Skeletal muscle satellite cell (primary cell): ENCODE measurements around the gene CYP4F8.
"Not testable (repeated sequence)": the region's sequence is repeated elsewhere in the genome, so short reads cannot be mapped to it uniquely, and the experiment has no call there.

Experiments
- H3K27me3 ChIP-seq: 2 replicates; pipeline ENCODE4 v1.7.0; 2013; ENCODE audit warnings: low read length; ENCODE audit not compliant: control insufficient read depth, insufficient read depth
- H3K36me3 ChIP-seq: 2 replicates; pipeline ENCODE4 v1.7.0; 2013; ENCODE audit warnings: mild to moderate bottlenecking, control low read depth, low read length; ENCODE audit not compliant: insufficient read depth
- H3K4me1 ChIP-seq: 2 replicates; pipeline ENCODE4 v1.7.0; 2013; ENCODE audit warnings: low read length; ENCODE audit not compliant: control insufficient read depth, insufficient read depth
- H3K4me2 ChIP-seq: 2 replicates; pipeline ENCODE4 v1.7.0; 2013; ENCODE audit warnings: mild to moderate bottlenecking, low read length
- H3K4me3 ChIP-seq: 2 replicates; pipeline ENCODE4 v1.7.0; 2013; ENCODE audit warnings: low read length
- H3K9ac ChIP-seq: 2 replicates; pipeline ENCODE4 v1.7.0; 2013; ENCODE audit warnings: mild to moderate bottlenecking, low read depth, low read length, moderate library complexity
- H3K9me3 ChIP-seq: replicated peaks from 2 replicates; pipeline ENCODE4 v1.7.0; 2013; ENCODE audit warnings: mild to moderate bottlenecking, control low read depth, low read length

Gene CYP4F8

DNA sequence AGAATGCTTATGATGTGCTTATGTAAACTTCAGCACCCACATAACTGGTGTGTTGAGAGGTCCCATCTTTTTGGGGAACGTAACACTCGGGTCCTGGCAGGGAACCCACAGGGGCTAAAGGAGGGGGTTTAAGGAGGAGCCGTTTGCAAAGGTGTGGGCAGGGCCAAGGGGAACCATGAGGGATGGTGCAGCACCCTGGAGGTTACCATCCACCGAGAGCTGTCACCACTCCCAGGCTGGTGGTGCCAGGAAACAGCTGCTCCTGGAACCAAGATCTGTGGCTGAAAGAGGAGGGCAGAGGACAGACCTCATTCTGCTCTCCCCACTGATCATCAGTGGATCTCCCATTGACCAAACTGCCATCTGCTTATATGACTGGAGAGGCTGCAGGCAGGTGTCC is 23.2 kb upstream of the CYP4F8 start:
- H3K4me2 ChIP-seq: no peak overlapping the region
- H3K4me1 ChIP-seq: no peaks in the 10 kb centered on the region
- no peaks in the 10 kb centered on the region for H3K9me3 ChIP-seq
- no peak overlapping the region for H3K9ac ChIP-seq
- no peak overlapping the region for H3K4me3 ChIP-seq
- no peaks in the 10 kb centered on the region for H3K27me3 ChIP-seq
- H3K36me3 ChIP-seq: no peaks in the 10 kb centered on the region

DNA sequence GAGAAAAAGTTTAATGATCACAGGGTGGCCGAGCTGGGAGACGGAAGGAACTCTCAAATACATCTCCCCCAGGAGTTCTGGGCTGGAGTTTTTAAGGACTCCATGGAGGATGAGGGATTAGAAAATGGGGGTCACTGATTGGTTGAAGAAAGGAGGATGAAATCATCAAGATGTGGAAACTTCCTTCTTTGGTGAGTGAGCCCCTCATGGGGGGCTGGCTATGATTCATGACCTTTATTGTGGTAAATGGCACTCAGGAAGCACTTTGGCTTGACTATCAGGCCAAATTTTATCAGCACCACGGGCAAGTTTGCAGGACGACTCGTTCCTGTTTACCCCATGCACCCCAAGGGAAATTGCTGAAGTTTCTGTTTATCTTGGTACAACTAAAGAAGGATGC is 22.5 kb upstream of the CYP4F8 start:
- not testable (repeated sequence) for H3K36me3 ChIP-seq, H3K9ac ChIP-seq, H3K4me1 ChIP-seq, H3K9me3 ChIP-seq, H3K4me2 ChIP-seq, H3K27me3 ChIP-seq, H3K4me3 ChIP-seq

DNA sequence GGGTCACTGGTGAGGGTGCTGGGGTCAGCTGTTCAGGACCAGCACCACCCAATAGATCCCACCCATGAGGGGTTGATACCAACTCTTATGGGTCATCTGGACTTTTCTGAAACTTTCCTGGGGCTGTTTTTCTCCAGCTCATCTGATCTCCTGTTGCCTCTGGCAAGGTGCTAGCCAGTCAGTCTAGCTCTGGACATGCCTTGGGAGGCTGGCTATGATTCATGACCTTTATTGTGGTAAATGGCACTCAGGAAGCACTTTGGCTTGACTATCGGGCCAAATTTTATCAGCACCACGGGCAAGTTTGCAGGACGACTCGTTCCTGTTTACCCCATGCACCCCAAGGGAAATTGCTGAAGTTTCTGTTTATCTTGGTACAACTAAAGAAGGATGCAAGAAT is 21.3 kb upstream of the CYP4F8 start:
- H3K27me3 ChIP-seq, H3K36me3 ChIP-seq, H3K9me3 ChIP-seq, H3K4me2 ChIP-seq, H3K4me1 ChIP-seq, H3K9ac ChIP-seq, H3K4me3 ChIP-seq: not testable (repeated sequence)

DNA sequence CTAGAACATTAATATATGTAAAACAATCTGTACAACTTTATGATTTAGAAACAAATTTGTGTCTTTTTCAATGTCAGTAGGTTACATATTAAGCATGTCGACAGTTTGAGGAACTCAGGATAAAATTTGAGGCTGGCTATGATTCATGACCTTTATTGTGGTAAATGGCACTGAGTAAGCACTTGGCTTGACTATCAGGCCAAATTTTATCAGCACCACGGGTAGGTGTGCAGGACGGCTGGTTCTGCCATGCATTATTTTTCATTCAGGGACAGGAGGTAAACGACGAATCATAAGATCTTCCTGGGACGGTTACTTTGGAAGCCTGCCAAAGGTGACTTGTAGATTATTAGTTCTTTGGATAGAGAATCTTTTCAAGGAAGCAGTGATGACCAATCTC is 19.9 kb upstream of the CYP4F8 start:
- H3K36me3 ChIP-seq: no peaks in the 10 kb centered on the region
- no peak overlapping the region for H3K9ac ChIP-seq
- H3K9me3 ChIP-seq: no peaks in the 10 kb centered on the region
- no peaks in the 10 kb centered on the region for H3K4me1 ChIP-seq
- H3K27me3 ChIP-seq: no peaks in the 10 kb centered on the region
- no peak overlapping the region for H3K4me3 ChIP-seq
- no peak overlapping the region for H3K4me2 ChIP-seq

DNA sequence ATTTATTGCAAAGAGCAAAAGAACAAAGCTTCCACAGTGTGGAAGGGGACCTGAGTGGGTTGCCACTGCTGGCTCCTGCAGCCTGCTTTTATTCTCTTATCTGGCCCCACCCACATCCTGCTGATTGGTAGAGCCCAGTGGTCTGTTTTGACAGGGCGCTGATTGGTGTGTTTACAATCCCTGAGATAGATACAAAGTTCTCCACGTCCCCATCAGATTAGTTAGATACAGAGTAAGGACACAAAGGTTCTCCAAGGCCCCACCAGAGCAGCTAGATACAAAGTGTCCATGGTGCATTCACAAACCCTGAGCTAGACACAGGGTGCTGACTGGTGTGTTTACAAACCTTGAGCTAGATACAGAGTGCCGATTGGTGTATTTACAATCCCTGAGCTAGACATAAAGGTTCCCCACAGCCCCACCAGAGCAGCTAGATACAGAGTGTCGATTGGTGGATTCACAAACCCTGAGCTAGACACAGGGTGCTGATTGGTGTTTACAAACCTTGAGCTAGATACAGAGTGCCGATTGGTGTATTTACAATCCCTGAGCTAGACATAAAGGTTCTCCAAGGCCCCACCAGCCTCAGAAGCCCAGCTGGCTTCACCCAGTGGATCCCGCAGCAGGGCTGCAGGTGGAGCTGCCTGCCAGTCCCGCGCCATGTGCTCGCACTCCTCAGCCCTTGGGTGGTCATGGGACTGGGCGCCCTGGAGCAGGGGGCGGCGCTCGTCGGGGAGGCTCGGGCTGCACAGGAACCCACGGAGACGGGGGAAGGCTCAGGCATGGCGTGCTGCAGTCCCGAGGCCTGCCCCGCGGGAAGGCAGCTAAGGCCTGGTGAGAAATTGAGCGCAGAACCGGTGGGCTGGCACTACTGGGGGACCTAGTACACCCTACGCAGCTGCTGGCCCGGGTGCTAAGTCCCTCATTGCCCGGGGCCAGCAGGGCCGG is 6.8 kb upstream of the CYP4F8 start:
- H3K9ac ChIP-seq, H3K4me1 ChIP-seq, H3K4me2 ChIP-seq, H3K27me3 ChIP-seq, H3K9me3 ChIP-seq, H3K36me3 ChIP-seq, H3K4me3 ChIP-seq: not testable (repeated sequence)

DNA sequence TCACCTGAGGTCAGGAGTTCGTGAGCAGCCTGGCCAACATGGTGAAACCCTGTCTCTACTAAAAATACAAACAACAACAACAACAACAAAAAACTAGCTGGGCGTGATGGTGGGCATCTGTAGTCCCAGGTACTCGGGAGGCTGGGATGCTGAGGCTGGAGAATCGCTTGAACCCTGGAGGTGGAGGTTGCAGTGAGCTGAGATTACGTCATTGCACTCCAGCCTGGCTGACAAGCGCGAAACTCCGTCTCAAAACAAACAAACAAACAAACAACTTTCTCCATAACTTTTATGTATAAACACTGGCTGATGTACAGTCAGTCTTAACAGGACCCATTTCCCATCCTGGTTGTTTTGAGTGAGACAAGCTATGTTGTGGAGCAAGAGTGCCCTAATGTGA is 5.8 kb upstream of the CYP4F8 start:
- no peak overlapping the region for H3K4me2 ChIP-seq

DNA sequence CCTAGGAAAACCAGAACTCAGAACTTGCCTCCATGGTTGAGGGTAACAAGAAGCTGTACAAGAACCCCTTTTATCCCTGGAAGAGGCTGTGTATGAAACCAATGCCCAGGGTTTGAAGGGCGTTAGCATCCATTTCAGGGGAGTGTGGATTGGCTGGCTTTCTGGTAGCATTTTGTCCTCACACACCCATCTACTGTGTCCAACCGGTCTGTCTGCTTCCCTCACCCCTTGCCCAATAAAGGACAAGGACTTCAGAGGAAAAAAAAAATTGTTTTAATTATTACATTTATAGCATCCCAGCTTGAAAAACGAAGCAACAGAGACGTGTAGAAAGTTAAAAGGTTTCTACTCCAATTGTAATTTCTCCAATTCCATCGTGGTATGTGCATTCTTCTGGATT is 2.7 kb upstream of the CYP4F8 start:
- no peaks in the 10 kb centered on the region for H3K4me1 ChIP-seq
- no peak overlapping the region for H3K9ac ChIP-seq

More for the DNA sequence above, 5.8 kb upstream of the CYP4F8 start:
- Histone ChIP-seq H3K9ac (no peak overlapping the region), H3K27me3 (no peaks in the 10 kb centered on the region), H3K9me3 (peaks cover 6% of the 10 kb centered on the region), H3K36me3 (no peaks in the 10 kb centered on the region), H3K4me1 (no peaks in the 10 kb centered on the region), H3K4me3 (no peak overlapping the region)

DNA sequence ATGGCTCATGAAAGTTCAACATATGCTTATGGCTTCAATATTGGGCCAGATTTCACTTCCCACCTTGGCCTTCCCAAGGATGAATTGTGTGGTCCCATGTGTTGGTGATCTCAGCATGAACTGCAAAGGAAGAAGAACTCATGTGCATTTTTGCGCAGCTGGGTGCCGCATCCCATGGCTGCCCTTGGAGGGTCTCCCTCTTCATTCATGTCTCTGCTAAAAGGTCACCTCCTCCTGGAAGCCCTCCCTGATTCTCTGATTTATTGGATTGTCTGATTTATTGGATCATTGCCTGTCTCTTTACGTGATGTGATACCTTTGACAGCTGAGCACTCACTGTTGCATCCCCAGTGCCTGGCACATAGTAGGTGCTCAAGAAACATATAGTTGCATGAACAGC is 1.7 kb upstream of the CYP4F8 start:
- no peaks in the 10 kb centered on the region for H3K4me1 ChIP-seq
- H3K9ac ChIP-seq: no peak overlapping the region
- no peaks in the 10 kb centered on the region for H3K27me3 ChIP-seq
- peaks cover 6% of the 10 kb centered on the region for H3K9me3 ChIP-seq
- H3K4me3 ChIP-seq: no peak overlapping the region
- no peak overlapping the region for H3K4me2 ChIP-seq
- no peaks in the 10 kb centered on the region for H3K36me3 ChIP-seq

More for the DNA sequence above, 2.7 kb upstream of the CYP4F8 start:
- H3K27me3 ChIP-seq: no peaks in the 10 kb centered on the region
- H3K4me3 ChIP-seq: no peak overlapping the region
- H3K4me2 ChIP-seq: no peak overlapping the region
- peaks cover 6% of the 10 kb centered on the region for H3K9me3 ChIP-seq
- no peaks in the 10 kb centered on the region for H3K36me3 ChIP-seq

DNA sequence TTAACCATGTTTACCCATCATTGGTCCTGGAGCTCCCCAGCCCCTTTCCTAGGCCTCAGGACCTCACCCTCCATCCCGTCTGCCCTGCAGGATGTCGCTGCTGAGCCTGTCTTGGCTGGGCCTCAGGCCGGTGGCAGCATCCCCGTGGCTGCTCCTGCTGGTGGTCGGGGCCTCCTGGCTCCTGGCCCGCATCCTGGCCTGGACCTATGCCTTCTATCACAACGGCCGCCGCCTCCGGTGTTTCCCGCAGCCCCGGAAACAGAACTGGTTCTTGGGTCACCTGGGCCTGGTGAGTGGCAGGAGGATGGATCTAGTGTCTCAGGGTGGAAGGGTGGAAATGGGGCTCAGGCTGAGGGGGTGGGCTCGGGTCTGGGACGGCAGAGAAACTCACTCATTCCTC is 508 bp downstream of the CYP4F8 start:
- H3K27me3 ChIP-seq: no peaks in the 10 kb centered on the region
- peaks cover 6% of the 10 kb centered on the region for H3K9me3 ChIP-seq
- H3K9ac ChIP-seq: no peak overlapping the region
- H3K4me3 ChIP-seq: no peak overlapping the region
- H3K36me3 ChIP-seq: no peaks in the 10 kb centered on the region
- H3K4me1 ChIP-seq: no peaks in the 10 kb centered on the region
- no peak overlapping the region for H3K4me2 ChIP-seq

DNA sequence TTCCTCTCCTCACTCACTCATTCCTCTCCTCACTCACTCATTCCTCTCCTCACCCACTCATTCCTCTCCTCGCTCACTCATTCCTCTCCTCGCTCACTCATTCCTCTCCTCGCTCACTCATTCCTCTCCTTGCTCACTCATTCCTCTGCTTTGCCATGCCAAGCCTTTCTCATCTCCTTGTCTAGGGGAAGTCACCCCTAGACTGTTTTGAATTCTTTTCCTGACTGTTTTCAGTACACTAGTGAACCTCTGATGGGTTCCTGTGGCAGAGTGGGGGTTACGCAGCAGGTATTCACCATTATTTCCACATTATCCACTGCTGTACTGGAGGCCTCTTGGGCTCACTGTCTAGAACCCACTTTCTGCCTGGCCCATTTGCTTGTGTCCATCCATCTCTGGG is 1.2 kb downstream of the CYP4F8 start:
- no peaks in the 10 kb centered on the region for H3K27me3 ChIP-seq
- H3K4me3 ChIP-seq: no peak overlapping the region
- peaks cover 6% of the 10 kb centered on the region for H3K9me3 ChIP-seq
- H3K4me2 ChIP-seq: no peak overlapping the region
- no peak overlapping the region for H3K9ac ChIP-seq
- no peaks in the 10 kb centered on the region for H3K4me1 ChIP-seq
- H3K36me3 ChIP-seq: no peaks in the 10 kb centered on the region

DNA sequence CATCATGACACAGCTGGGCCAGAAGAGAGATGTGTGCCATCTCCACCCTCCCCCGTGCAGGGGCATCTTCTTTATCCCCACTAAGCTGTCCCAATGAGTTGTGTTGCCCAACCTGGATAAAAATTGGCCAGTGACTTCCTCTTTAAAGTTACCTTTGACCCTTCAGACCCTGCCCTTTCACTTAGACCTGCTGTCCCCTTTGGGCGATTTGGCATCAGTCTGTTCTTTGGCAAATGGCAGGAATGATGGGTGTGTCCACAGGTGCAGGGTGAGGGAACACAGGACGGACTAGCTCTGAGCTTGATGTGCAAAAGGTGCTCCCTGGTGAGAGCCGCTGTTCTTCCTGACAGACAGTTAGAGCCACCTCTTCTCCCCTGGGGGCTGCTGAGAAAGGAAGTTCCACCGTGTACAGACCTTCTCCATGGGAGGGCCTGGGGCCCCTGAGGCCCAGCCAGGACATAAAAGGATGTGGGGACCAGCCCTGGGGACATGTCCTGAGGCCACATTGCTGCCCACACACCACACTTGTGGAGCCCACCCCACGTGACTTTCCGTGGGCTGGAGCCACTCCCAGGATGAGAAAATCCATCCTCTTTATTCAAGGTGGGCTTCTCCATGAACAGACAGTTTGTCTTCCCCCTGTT is 1.7 kb downstream of the CYP4F8 start:
- H3K4me2 ChIP-seq: no peak overlapping the region
- no peak overlapping the region for H3K9ac ChIP-seq
- no peaks in the 10 kb centered on the region for H3K4me1 ChIP-seq
- no peaks in the 10 kb centered on the region for H3K27me3 ChIP-seq
- H3K36me3 ChIP-seq: no peaks in the 10 kb centered on the region
- no peak overlapping the region for H3K4me3 ChIP-seq
- H3K9me3 ChIP-seq: peaks cover 6% of the 10 kb centered on the region

DNA sequence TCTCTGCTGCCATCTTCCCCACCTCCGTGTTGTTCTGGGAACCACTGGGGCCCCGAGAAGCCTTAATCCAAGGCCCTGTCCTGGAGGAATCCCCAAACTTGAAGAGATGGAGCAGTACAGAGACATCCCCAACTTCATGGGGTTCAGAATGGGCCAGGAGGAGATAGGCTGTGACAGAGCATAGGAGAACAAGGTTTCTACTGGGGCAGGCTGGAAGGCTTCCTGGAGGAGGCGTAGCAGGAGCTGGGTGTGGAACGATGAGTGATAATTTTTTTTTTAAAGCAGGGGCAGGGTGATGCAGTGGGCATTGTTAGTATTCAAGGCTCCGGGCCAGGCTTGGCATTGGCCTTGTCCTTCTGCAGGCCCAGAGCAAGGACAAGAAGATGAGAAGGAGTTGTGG is 3.3 kb downstream of the CYP4F8 start:
- Histone ChIP-seq H3K9ac (no peak overlapping the region), H3K9me3 (peaks cover 1% of the 10 kb centered on the region), H3K4me1 (no peaks in the 10 kb centered on the region), H3K27me3 (no peaks in the 10 kb centered on the region), H3K4me2 (no peak overlapping the region), H3K4me3 (no peak overlapping the region), H3K36me3 (no peaks in the 10 kb centered on the region)
